Heart left ventricle (tissue), 16 donors: ENCODE measurements around the gene RALGAPA2. TPM values are rescaled to one million over a fixed set of nuclear protein-coding genes. Genes with fewer than 3 reads are reported as not detected.

Experiments
- ATAC-seq, 4 donors: fragments of 200-7000 bp; cut with Tn5 transposase; one replicate each; pipeline ENCODE4 v1.9.1; 2020 to 2022; ENCODE audit warnings: moderate library complexity in 4 of 4, mild to moderate bottlenecking in 3 of 4, moderate number of reproducible peaks in 1 of 4
- DNase-seq, 5 donors: peaks; one replicate each; pipeline ENCODE4 v3.0.0-alpha.2; 2020
- H3K27ac ChIP-seq, 12 donors: fragments of 200-600 bp; sonication (generic) in 4 of 12; one replicate each; pipeline versions ENCODE4 v1.5.0 to v1.8.0; 2016 to 2022; ENCODE audit warnings: mild to moderate bottlenecking in 2 of 12
- H3K27me3 ChIP-seq, 9 donors: fragments of 200-600 bp; sonication (generic) in 2 of 9; one replicate each; pipeline versions ENCODE4 v1.5.1 to v1.8.0; 2016 to 2022; ENCODE audit warnings: mild to moderate bottlenecking in 3 of 9
- H3K36me3 ChIP-seq, 9 donors: fragments of 200-600 bp; sonication (generic) in 2 of 9; one replicate each; pipeline versions ENCODE4 v1.5.0 to v1.8.0; 2018 to 2022; ENCODE audit warnings: mild to moderate bottlenecking in 2 of 9
- H3K4me1 ChIP-seq, 12 donors: fragments of 200-600 bp; sonication (generic) in 4 of 12; one replicate each; pipeline versions ENCODE4 v1.5.0 to v1.8.0; 2016 to 2022; ENCODE audit warnings: mild to moderate bottlenecking in 3 of 12
- H3K4me3 ChIP-seq, 12 donors: fragments of 200-600 bp; sonication (generic) in 4 of 12; one replicate each; pipeline versions ENCODE4 v1.5.0 to v1.8.0; 2017 to 2022; ENCODE audit warnings: mild to moderate bottlenecking in 9 of 12, moderate library complexity in 4 of 12
- H3K9me3 ChIP-seq, 12 donors: fragments of 200-600 bp; sonication (generic) in 4 of 12; one replicate each; pipeline versions ENCODE4 v1.5.0 to v1.8.0; 2016 to 2022; ENCODE audit warnings: mild to moderate bottlenecking in 1 of 12
- POLR2A ChIP-seq, 2 donors: fragments of 450-650 bp; IDR thresholded peaks; one replicate each; pipeline ENCODE4 v1.6.1; 2017; ENCODE audit warnings: antibody characterized with exemption in 2 of 2, mild to moderate bottlenecking in 2 of 2, moderate library complexity in 2 of 2
- WGBS, 4 donors: extraction: QIAGEN DNeasy Blood & Tissue Kit in 2 of 4; methylation state at CpG; one replicate each; pipeline versions ENCODE4 v1.1.5 to v1.1.7; 2013 to 2018; 5-methylcytosine and 5-hydroxymethylcytosine counted together
- intact Hi-C, 10 donors: fragments of 100-400 bp; cut with DNase I; formaldehyde crosslinking; loops; one replicate each; pipeline versions ENCODE4 v1.11.1 to v1.14.2; 2022
- polyA plus RNA-seq, 2 donors: library from polyadenylated mRNA; stranded (reverse); fragments of 200-250 nt; gene quantifications; one replicate each; pipeline ENCODE4 v1.2.3, GENCODE V29; 2013
- total RNA-seq, 9 donors: library from RNA; depleted of rRNA in 2 of 9; stranded (reverse); fragments of >200 nt in 2 of 9; fragmentation: NEBNext Ultra II Directional in 3 of 9; extraction: Animal tissue kit (Norgen Biotek cat#: 25700) in 3 of 9; gene quantifications; one replicate each; pipeline versions ENCODE4 v1.1.0 to v1.2.4, GENCODE V29; 2016 to 2023
- TF ChIP-seq, protein P1 (sequence below), 12 donors: fragments of 200-600 bp; sonication (generic) in 4 of 12; IDR thresholded peaks; one replicate each; pipeline versions ENCODE4 v1.5.0 to v1.8.0; 2018 to 2022; ENCODE audit warnings: antibody characterized with exemption in 12 of 12, mild to moderate bottlenecking in 5 of 12
- donor health status: ischemic (EF 13 %, LVEDD 7.1; RV severe dilation, severe dysfunction).
- donor health status: healthy with polysubstance abuse.
- donor health status: DM: no; HTN: yes; CAD: no.
- donor health status: DM: no; HTN: no; CAD: no.
- donor health status: ischemic (EF 25% LVEDD 6.9; RV normal size, moderate dysfunction).
- donor health status: ischemic (EF 25% LVEDD 5.7; RV mildly dilated, moderate dysfunction).
- donor health status: healthy.
- donor health status: DM: yes; HTN: yes; CAD: no.
- donor health status: ischemic (EF 35%, LVEDD 5.7; RV mildly dilated, moderate dysfunction).
- donor health status: nonischemic (EF 11% LVEDD 7.7; RV severe dilation, severe dysfunction).
- donor health status: DM: yes; HTN: yes; CAD: no.
- donor health status: PGD.
- donor health status: ischemic (EF 29% LVEDD 5.4; RV normal size, mild dysfunction).
- donor health status: nonischemic (EF 23%, LVEDD 6.1; RV moderate dilation, normal function).

The RALGAPA2 gene
- total and polyA plus RNA-seq, 11 donors: 5.6 to 33.8 (median 21.4) TPM

- H3K27ac ChIP-seq: no peak overlapping the region
- no peak for TF ChIP-seq POLR2A (IDR thresholded peaks at IDR 0.05)
- TF ChIP-seq, protein P1, sequence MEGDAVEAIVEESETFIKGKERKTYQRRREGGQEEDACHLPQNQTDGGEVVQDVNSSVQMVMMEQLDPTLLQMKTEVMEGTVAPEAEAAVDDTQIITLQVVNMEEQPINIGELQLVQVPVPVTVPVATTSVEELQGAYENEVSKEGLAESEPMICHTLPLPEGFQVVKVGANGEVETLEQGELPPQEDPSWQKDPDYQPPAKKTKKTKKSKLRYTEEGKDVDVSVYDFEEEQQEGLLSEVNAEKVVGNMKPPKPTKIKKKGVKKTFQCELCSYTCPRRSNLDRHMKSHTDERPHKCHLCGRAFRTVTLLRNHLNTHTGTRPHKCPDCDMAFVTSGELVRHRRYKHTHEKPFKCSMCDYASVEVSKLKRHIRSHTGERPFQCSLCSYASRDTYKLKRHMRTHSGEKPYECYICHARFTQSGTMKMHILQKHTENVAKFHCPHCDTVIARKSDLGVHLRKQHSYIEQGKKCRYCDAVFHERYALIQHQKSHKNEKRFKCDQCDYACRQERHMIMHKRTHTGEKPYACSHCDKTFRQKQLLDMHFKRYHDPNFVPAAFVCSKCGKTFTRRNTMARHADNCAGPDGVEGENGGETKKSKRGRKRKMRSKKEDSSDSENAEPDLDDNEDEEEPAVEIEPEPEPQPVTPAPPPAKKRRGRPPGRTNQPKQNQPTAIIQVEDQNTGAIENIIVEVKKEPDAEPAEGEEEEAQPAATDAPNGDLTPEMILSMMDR (IDR thresholded peaks at IDR 0.05): no peak
- WGBS, 4 donors: 2 to 5% (median 3%) methylated on average over 15 of the region's 15 CpGs
- DNase-seq (no peak), ATAC-seq (no peak)
- peaks cover 39 to 77% (median 48%) of the 10 kb centered on the region in 9 donors for H3K27me3 ChIP-seq
- H3K4me1 ChIP-seq: peaks cover 0 to 38% (median 7%) of the 10 kb centered on the region in 12 donors
- no peaks in the 10 kb centered on the region for H3K36me3 ChIP-seq
- intact Hi-C loops: loop anchor here in 9 of 10 donors (5.0 to 10.0 kb wide), 6 partner anchors 81 to 291 kb away; no protein-coding TSS in a partner anchor
- H3K4me3 ChIP-seq: peak overlapping the region in 1 of 12 donors; percentile 1
- no peaks in the 10 kb centered on the region for H3K9me3 ChIP-seq
These were observed 349.0 kb downstream of the RALGAPA2 start for GRCh38 chr20:20363434-20363798.

GRCh38 chr20:20362774-20363433 is 349.5 kb downstream of the RALGAPA2 start:
- DNase-seq: no peak
- TF ChIP-seq POLR2A (IDR thresholded peaks at IDR 0.05): no peak
- ATAC-seq: peak in 1 of 4 donors; percentile 22
- intact Hi-C loops: loop anchor here in 9 of 10 donors (5.0 to 10.0 kb wide), 6 partner anchors 82 to 291 kb away; no protein-coding TSS in a partner anchor
- Histone ChIP-seq H3K9me3 (no peaks in the 10 kb centered on the region), H3K36me3 (no peaks in the 10 kb centered on the region), H3K27me3 (peaks cover 36 to 74% (median 46%) of the 10 kb centered on the region in 9 donors), H3K4me1 (peaks cover 0 to 35% (median 7%) of the 10 kb centered on the region in 12 donors), H3K4me3 (no peak overlapping the region), H3K27ac (no peak overlapping the region)
- WGBS, 4 donors: 2 to 3% (median 2%) methylated on average over 17 of the region's 17 CpGs

DNA sequence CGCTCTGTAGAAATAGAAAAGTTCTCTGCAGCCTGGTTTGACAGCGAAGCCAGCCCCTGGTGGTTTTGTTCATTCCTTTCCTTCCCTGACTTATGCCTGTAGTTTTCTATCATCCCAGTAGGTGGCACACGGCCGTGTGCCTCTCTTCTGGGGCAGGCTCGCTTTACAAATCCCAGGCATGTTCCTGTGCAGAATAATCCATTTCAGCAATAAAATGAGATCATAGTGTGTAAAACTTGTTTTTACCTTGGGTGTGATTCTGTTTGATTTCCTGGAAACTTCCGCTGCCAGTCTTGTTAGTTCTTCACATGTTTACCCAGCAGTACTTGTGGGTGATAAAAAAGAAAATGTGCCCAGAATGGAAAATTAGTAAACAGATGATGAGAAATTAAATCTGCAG is 352.0 kb downstream of the RALGAPA2 start:
- peaks cover 19 to 53% (median 23%) of the 10 kb centered on the region in 9 donors for H3K27me3 ChIP-seq
- WGBS, 4 donors: 3 to 8% (median 5%) methylated on average over 6 of the region's 6 CpGs

DNA sequence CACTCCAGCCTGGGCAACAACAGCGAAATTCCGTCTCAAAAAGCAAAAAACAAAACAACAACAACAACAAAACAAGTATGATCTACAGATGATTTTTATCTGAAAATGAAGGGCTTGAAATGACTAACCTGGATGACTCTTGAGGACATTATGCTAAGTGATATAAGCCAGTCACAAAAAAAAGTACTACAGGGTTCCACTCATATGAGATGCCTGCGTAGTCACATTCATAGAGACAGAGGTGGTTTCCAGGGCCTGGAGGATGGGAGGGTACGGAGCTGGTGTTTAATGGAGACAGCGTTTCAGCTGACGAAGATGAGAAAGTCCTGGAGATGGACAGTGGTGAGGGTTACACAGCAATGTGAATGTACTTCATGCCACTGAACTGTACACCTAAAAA is 352.8 kb downstream of the RALGAPA2 start:
- Histone ChIP-seq H3K27ac (no peak overlapping the region), H3K4me1 (peaks cover 0 to 19% (median 0%) of the 10 kb centered on the region in 12 donors), H3K36me3 (no peaks in the 10 kb centered on the region), H3K4me3 (no peak overlapping the region), H3K27me3 (peaks cover 11 to 44% (median 14%) of the 10 kb centered on the region in 9 donors), H3K9me3 (no peaks in the 10 kb centered on the region)
- ATAC-seq (no peak), DNase-seq (no peak)
- WGBS, 4 donors: 76 to 81% (median 79%) methylated on average over 6 of the region's 6 CpGs
- TF ChIP-seq, protein P1 (IDR thresholded peaks at IDR 0.05): no peak
- TF ChIP-seq POLR2A (IDR thresholded peaks at IDR 0.05): no peak
- intact Hi-C loops: loop anchor here (1.0 to 10.0 kb wide), 8 partner anchors 85 to 287 kb away; no protein-coding TSS in a partner anchor

More for the DNA sequence above, 352.0 kb downstream of the RALGAPA2 start:
- ATAC-seq (peak; percentile 64 to 86 (median 80)), DNase-seq (peak in 1 of 5 donors; percentile 22)
- Histone ChIP-seq H3K36me3 (no peaks in the 10 kb centered on the region), H3K27ac (no peak overlapping the region), H3K4me3 (no peak overlapping the region), H3K4me1 (peaks cover 0 to 21% (median 0%) of the 10 kb centered on the region in 12 donors), H3K9me3 (no peaks in the 10 kb centered on the region)
- intact Hi-C loops: loop anchor here (1.0 to 10.0 kb wide), 8 partner anchors 84 to 288 kb away; no protein-coding TSS in a partner anchor
- TF ChIP-seq, protein P1 (IDR thresholded peaks at IDR 0.05): peak; percentile 58 to 75 (median 69)
- no peak for TF ChIP-seq POLR2A (IDR thresholded peaks at IDR 0.05)
